AG10803 (cell line): ENCODE data around the gene ERC1.

Experiments used
- DNase-seq: peaks from one replicate; pipeline ENCODE4 v3.0.0; 2010; ENCODE audit warnings: low read depth
- H3K4me3 ChIP-seq: 2 replicates; pipeline ENCODE4 v1.5.1; 2011; ENCODE audit warnings: mild to moderate bottlenecking, low read length, control low read depth
- TF ChIP-seq, protein P1 (sequence below): conservative IDR thresholded peaks from 2 replicates; pipeline ENCODE4 v1.5.1; 2011; ENCODE audit warnings: mild to moderate bottlenecking, low read length, control low read depth, inconsistent platforms

Gene ERC1

DNA sequence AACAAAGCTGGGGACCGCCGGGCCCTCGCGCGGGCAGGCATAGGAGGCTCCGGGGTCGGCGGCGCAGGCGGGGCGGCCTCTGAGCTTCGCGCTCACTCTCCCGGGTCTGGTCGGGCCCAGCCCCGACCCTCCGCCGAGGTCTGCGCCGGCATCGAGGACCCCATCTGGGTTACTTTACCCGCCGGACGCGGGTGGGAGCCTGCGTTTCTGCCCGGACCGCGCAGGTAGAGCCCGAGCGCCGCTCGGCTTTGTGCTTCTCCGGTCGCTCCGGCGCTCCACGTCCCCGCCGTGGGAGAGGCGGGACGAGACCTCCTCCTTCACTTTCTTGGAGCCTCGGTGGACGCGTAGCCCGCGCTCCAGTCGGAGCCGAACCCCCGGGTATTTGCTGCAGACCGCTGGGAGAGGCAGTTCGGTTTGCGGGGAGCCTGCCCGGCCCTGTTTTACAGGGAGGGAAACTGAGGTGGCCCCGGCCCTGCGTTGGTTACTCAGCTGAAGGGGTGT lies 540.2 kb downstream of the ERC1 start:
- no peak for DNase-seq

DNA sequence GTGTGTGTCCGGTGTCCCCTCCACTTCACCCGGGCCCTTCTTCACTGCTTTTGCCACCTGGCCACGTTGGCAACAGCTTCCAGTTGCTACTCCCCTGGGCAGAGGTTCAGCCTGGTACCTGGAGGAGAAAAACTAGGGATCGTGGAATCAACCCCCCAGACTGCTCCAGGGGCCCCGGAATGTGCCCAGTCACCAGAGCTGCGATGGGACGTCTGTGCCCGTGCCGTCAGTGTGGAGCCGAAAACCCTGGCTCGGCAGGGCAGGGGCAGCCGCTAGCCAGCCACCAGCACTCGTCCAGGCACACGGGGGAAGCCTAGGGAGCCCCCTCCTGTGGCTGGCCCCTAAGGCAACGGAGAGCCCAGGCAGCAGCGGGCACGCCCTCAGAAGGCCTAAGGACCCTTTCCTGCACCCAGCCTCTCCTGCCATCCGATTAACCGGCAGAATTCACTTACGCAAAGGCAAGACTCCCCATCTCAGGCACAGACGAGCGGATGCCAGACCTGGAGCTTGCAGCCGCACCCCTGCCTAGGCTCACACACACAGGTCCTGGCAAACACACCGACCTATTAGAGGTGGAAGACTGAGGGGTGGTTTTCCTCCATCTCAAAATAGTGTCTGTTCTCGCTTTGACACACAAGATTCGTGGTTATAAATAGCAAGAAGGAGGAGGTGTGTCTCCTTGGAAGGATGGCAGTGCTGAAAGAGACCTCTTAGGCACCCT lies 540.8 kb downstream of the ERC1 start:
- peak overlapping the region; percentile 75 for H3K4me3 ChIP-seq
- no peak for DNase-seq
- TF ChIP-seq, protein P1, sequence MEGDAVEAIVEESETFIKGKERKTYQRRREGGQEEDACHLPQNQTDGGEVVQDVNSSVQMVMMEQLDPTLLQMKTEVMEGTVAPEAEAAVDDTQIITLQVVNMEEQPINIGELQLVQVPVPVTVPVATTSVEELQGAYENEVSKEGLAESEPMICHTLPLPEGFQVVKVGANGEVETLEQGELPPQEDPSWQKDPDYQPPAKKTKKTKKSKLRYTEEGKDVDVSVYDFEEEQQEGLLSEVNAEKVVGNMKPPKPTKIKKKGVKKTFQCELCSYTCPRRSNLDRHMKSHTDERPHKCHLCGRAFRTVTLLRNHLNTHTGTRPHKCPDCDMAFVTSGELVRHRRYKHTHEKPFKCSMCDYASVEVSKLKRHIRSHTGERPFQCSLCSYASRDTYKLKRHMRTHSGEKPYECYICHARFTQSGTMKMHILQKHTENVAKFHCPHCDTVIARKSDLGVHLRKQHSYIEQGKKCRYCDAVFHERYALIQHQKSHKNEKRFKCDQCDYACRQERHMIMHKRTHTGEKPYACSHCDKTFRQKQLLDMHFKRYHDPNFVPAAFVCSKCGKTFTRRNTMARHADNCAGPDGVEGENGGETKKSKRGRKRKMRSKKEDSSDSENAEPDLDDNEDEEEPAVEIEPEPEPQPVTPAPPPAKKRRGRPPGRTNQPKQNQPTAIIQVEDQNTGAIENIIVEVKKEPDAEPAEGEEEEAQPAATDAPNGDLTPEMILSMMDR = no peak

More for the DNA sequence above, 540.2 kb downstream of the ERC1 start:
- TF ChIP-seq, protein P1 = no peak
- H3K4me3 ChIP-seq = peak overlapping the region; percentile 75

DNA sequence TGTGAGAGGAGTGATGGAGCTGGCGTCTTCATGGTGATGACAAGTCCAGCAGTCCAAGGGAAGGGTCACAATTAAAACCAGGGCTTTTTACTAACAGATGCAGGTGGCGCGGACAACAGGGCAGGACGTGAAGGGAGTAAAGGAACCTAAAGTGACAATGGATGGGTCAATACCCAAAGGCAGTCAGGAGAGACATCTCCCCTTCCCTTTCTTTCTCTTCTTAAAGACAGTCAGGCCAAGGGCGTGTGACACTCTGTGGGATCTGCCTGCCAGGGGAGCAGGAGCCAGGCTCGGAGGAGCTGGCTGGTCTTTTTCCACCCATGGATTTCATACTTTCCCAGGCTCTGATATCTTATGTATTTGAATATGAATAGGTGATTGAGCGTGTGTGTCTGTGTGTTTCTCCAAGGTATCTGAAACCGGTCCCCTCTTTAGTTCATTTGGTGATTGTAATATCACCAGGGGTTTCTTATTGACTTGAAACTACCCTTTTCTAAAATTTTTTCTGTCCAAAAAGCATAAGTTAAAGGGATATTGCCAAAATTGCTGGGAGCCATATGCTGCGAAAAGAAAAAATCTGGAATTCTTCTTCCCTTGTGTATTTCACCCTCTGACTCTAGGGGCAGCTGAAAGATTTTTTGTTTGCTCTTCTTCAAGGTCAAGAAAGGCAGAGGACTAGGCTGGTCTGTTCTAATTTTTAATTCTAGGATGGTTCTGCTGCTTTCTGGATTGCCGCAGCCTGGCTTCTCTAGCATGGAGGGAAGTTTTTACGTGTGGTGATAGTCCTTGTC lies 541.5 kb downstream of the ERC1 start:
- H3K4me3 ChIP-seq = peak overlapping the region; percentile 75
- peak; percentile 34 for DNase-seq
- TF ChIP-seq, protein P1 = peak; percentile 40

DNA sequence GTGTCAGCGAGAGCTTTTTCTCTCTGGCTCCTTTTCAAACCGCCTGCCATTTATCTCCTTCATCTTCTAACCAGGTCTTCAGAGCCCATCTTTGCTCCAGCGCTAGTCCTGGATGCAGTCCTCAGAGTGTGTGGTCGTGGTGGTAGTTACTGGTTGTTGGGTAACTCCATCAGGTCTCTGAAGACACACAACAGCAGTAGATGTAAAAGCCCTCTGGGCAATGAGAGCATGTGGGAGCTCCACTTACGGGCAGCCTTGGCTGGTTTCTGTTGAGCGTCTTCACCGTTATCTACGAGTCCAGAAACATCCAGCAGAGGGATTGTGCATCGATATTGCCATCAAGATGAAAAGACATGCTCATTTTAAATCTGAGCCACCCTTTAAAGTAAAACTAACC lies 542.2 kb downstream of the ERC1 start:
- H3K4me3 ChIP-seq = peak overlapping the region; percentile 75
- DNase-seq = peak; percentile 56
- TF ChIP-seq, protein P1 = peak; percentile 30; the same call in 1 of the 2 replicates

DNA sequence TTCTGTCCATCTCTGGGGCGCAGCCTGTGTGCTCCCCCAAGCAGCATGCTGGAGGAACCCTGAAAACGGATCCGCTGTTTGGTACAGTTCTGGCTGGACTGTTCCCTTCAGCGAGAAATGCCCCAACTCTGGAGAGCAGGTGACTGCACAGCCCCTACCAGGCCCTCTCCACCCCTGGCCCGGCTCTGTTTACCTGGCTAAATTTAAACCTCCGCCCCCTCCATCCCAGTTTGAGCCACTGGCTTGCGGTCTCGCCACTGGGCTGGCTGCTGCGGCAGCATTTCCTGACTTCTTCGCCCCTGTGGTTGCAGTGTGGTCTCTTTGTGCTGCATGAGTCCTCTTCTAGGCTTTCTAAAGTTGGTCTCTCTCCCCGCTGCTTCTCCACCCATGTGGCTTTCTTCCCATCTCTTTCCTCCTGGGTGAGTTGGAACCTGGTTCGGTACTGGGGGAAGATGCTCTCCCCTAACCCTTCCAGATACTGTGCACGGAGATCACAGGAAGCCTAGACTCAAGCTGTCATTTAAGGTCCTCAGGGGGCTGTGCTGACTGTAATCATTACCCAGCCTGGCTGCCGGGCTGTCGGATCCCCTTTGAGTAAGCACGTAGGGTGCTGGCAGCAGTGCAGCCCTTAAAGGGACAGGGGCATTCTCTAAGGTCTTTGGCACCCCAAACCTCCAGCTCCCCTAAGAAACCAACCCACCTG lies 542.7 kb downstream of the ERC1 start:
- TF ChIP-seq, protein P1 = no peak
- DNase-seq = no peak
- H3K4me3 ChIP-seq = peak overlapping the region; percentile 75

DNA sequence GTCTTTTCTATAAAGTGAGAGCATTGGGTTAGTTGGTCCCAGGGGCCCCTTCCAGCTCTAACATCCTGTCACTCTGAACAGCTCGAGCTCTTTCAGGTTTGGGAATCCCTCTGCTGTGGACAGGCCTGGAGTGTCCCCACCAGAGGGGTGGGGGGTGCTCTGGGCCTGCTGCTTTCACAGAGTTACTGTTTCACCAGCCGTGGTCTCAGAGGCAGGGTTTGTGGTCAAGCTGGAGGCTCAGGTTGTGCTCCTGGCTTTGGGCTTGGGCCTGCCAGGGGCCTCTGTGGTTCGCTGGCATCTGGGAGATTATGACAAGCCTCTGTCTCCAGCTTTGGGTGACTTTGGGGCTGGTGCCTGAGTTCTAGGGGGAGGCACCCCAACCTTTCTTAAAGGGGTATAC lies 543.7 kb downstream of the ERC1 start:
- DNase-seq = no peak
- H3K4me3 ChIP-seq = no peak overlapping the region
- TF ChIP-seq, protein P1 = no peak
